Activated T-cell treated with anti-CD3 and anti-CD28 coated beads for 48 hours (primary cell): Measurements from ENCODE around the gene UXS1.

ENCODE experiments used
- DNase-seq: peaks from one replicate; pipeline ENCODE4 v3.0.0-alpha.2; 2020; ENCODE audit warnings: low read depth

Gene UXS1

GRCh38 chr2:106108351-106108750 is 85.8 kb downstream of the UXS1 start:
- no peak for DNase-seq

DNA sequence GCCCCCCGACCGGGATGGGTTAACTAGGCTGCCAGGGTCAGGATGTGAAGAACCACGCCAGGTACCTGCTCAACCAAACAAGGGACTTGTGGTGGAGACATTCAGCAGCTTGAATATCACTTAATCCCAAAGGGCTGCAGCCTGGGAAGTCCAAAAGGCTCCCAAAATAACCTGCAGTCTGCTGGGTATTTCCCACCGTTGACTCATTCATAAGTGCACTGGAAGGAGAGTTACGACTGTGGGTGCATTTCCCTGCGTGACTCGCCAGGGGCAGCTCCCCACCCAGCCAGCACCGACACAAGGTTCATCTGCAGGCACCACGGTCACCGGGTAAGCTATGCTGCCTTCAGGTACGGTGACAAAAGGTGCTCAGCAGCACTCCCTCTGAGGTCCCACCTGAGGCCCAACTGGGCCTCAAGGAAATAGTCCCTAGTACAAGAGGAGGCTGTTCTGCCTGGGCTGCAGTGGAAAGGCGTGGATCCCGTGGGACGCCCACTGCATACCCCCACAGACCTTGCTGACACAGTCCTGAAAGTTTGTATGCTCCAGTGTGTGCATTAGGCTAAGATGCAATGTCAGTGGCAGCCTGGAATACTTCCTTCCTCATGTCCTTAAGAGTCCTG is 86.5 kb downstream of the UXS1 start:
- DNase-seq: peak; percentile 41

GRCh38 chr2:106106622-106107508 is 87.2 kb downstream of the UXS1 start:
- no peak for DNase-seq

- no peak for DNase-seq
Measured at GRCh38 chr2:106105151-106105922, 88.8 kb downstream of the UXS1 start.

DNA sequence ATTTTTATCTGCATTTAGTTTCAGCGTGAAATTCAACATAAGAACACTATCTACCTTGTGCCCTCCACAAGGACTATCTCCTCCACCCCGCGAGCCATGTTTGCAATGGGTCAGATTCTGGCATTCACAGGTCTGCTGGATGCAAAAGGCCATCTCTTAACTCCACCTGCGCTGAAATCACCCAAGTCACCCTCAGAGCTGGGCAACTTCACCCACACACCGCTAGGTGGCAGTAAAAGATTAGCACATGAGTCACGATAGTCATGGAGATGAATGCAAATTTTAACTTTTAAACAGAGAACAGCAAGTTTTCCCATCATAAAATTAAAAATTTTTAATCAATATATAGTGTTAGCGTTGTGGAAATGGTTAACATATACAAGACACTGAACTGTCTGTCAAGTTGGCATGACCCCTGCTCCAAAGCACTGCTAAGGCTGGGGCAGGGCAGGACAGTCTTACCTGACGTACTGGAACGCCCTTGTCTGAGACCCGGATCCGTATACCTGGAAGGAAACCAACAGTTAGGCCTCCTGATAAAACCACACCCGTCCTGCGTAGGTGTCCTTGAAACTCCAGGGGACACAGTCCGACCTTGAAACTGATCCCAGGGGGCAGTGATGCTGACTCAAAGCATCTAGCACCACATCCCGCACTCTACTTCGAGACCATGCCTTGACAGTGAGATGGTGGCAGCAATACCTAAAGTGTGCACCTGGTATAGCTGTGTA is 89.6 kb downstream of the UXS1 start:
- peak; percentile 42 for DNase-seq

GRCh38 chr2:106099691-106100090 is 94.4 kb downstream of the UXS1 start:
- DNase-seq: no peak

GRCh38 chr2:106098664-106099063 is 95.4 kb downstream of the UXS1 start:
- DNase-seq: no peak

GRCh38 chr2:106098081-106098480 is 96.0 kb downstream of the UXS1 start:
- DNase-seq: no peak

GRCh38 chr2:106097038-106098000 is 96.8 kb downstream of the UXS1 start:
- DNase-seq: no peak

DNA sequence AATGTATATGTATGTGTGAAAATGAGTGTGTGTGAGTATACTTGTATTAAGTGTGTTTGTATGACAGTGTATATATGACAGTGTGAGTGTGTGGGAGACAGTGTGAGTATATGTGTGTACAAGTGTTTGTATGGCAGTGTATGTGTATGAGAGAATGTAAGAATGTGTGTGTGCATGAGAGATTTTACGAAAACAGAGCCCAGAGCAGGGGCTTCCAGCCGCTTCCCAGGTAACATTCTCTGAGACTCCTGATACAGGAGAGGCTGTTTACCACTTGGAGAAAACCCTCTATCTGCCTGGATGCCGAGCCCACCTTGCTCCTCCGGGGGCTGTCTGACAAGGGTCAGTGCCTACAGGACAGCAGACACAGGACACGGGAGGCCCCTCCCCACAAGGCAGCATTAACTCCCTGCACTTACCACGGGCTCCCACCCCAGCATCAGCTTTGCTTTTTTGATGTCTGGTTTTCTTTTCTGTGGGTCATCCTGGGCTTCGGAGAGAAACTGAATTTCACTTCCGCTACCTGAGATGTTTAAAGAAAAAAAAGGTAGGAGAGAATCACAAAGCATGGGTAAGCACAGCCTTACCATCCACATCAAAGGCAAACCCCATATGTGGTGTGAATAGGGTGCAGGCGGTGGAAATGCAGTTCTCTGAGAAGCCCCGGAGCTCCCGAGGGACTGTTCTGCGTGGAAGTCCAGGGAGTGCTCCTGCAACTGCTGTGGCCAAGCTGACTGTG is 97.6 kb downstream of the UXS1 start:
- DNase-seq: no peak

DNA sequence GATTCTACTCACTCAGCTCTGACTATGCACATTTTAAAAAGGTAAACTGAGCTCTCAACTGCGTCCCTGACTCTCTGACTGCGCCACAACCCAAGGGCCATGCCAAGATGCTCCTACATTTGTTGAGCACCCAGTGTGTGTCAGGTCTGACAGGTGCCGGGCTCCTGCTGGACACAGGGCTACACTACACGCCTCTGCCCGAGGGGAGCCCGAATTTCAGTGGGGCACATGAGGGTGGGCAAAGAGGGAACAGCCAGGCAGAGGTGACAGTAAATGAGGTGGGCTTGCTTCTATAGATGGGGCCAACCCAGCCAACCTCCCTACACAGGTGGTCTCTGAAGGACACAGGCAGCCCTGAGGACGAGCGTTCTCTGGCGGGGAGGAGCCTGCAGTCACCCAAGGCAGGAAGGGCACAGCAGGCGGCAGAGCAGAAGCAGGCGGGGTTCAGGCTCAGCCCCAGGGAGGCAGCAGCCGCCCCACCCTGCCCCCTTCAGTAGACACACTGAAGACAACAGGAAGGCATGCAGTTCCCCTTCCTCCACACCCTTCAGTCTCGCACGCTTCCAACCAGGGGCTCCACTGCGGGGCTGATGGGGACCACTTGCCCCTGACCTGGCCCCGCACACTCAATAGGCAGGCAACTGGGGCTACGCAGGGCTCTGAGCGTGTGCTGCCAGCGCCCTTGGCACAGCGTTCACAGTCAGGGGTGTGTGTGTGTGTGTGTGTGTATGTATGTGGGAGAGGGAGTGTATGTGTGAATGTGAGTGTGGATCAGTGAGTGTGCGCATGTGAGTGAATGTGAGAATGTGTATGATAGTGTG is 98.4 kb downstream of the UXS1 start:
- peak; percentile 51 for DNase-seq

DNA sequence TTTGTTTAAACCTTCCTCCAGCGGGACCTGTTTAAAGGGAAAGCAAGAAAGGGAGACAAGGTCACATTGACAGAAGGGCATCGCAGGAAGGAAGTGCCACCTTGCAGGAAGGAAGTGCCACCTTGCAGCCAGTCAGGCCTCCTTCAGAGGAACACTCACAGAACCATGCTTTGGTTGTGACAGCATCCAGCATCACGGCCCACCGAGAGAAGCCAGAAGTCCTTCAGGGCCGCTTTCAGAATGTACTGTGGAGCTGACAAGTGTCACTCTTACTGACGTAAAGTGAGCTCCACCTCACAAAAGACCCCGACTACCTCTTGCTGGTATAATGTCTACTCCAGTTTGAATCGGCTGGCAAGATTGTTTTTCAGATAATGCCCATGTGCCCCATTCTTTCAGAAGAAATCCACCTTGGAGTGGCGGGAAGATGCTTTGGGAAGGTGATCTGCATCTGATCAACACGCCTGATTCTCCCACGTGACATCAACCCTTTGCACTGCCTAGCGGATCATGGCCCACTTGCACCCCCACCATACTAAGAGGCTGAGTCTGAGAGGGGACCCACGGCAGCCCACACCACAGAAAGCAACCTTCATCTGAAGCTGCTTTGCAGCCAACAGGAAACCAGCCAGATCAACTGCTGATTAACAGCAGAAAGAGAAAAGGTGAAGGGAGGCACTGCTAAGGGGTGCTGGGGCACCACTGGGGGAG is 99.8 kb downstream of the UXS1 start:
- DNase-seq: no peak

GRCh38 chr2:106090916-106091618 is 103.0 kb downstream of the UXS1 start:
- DNase-seq: no peak

DNA sequence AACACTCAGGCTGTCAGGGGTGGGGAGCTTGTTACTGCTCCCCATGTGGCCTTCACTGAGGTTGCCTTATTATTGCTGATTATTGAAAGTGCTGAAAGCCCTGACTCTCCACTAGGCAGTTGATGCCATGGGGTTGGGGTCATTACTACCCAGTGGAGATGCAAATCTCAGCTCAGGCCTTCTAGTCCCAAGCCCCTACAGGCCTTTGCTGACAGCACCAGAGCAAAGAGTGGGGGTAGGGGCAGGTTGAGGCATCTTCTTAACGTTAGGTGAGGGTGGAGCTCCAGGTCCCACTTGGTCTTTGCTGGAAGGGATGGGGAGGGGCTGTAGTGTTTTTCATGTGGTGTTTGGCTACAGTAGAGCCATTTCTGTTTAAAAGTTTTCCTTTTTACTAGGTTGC is 104.5 kb downstream of the UXS1 start:
- DNase-seq: no peak

DNA sequence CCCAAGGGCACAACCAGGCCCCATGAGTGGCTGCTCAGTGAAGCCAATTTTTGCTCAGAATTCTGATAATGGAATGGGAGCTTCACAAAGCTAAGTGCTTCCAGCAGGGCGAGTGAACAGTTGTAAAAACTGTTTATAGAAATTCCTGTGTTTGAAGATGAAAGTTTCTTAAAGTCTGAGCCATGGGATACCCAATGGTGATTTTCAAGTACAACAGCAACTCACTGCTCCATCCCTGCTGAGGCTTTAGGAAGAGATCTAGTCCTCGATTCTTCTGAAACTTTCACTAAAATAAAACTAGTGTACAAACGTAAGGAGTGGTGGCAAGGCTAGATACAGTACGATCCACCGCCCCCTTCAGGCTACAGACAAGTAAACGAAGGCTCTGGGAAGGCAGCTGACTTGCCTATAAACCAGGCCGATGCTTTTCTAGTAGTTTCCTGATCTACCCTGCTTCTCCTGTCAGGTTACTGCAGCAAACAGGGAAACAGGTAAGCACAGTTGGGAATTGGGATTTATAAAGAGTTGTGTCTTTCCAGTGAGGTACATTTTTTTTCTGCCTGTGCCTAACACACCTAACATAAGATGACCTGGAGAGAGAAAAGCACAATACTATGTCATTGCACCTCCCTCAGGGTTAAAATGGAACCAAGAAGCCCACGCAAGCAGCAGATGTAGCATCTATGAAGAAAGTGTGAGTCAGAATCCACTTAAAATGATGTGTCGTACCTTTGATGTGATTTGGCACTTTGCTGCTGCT is 108.7 kb downstream of the UXS1 start:
- no peak for DNase-seq

DNA sequence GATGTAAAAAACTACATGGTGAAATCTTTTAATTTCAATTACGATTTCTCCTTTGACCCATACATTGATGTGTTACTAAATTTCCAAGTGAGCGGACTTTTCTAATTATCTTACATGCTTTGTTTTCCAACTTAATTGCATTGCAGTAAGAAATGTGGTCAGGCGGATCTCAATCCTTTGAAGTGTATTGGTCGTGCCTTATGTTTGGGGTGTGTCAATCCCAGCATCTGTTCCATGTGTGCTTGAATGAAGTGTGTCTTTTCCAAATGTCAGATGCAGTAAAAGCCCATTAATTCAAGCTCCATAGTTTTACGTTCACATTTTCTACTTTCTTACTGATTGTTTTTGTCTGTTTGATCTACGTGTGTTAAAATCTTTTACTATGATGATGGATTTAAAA is 113.1 kb downstream of the UXS1 start:
- no peak for DNase-seq

DNA sequence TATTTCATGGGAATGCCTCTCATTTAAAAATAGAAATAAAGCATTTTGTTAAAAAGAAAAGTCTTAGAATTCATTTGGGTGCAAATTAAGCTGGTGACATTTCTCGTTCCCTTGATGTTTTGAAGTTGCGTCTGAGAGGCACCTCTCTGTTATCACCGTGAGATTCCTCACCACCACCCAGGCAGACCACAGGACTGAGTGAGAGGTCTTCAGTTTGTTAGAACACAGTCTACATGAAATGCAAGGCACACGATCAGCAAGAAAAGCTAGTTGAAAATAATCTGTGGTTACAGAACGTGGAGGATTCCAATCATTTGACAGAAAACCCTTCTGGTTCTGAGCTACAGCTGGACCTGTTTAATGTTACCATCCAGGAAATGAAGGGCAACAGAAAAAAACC is 116.0 kb downstream of the UXS1 start:
- DNase-seq: no peak
